ENCODE results near the gene MYEOV. TPM values are rescaled to one million over a fixed set of nuclear protein-coding genes. Genes with fewer than 3 reads are reported as not detected.

MYEOV gene
- total and polyA plus RNA-seq, 2 donors (not counting 1 experiment from before 2014, with no cell fraction given) = 0.72 TPM; not detected in 1

- POLR2A ChIA-PET = no interaction called here
- no peaks in the 10 kb centered on the region for H4K20me1 ChIP-seq (ENCODE audit: control insufficient read depth, insufficient read depth, low read length, poor library complexity, severe bottlenecking)
- no peak overlapping the region for H3K4me3 ChIP-seq (ENCODE audit: control extremely low read depth in 1 of 5, extremely low read depth in 1 of 5, insufficient read depth in 1 of 5, low read depth in 2 of 5, low read length in 4 of 5)
- DNase-seq (no peak), ATAC-seq (ENCODE audit: low read depth) (no peak)
- 100% methylated on average over 1 of the region's 3 CpGs for WGBS (ENCODE audit: insufficient coverage)
- no peaks in the 10 kb centered on the region for H3K4me1 Mint-ChIP-seq
- no peaks in the 10 kb centered on the region for H3K27me3 ChIP-seq (replicated peaks in 1 of 4; ENCODE audit: control extremely low read depth in 1 of 4, control insufficient read depth in 3 of 4, insufficient read depth in 4 of 4, low read length in 3 of 4)
- H3K9me3 ChIP-seq (ENCODE audit: control extremely low read depth in 1 of 3, control insufficient read depth in 2 of 3, insufficient read depth in 1 of 3, low read length in 2 of 3) = peaks cover 0 to 7% (median 0%) of the 10 kb centered on the region in 3 donors
- no peak for TF ChIP-seq EZH2 (IDR thresholded peaks at IDR 0.05; ENCODE audit: borderline replicate concordance, insufficient read depth, low read depth, low read length, poor library complexity, severe bottlenecking)
- no peak for TF ChIP-seq CTCF (IDR thresholded peaks at IDR 0.05)
- no peaks in the 10 kb centered on the region for H3K79me2 ChIP-seq (ENCODE audit: control insufficient read depth, insufficient read depth, low read length)
- no peak overlapping the region for H3K27ac ChIP-seq (ENCODE audit: low read length in 2 of 2)
- H2AFZ ChIP-seq (ENCODE audit: insufficient read depth, low read depth, low read length, poor library complexity, severe bottlenecking) = no peak overlapping the region
- no peak overlapping the region for H3K9ac ChIP-seq (ENCODE audit: low read length)
- H3K27me3 Mint-ChIP-seq = no peaks in the 10 kb centered on the region
- no peaks in the 10 kb centered on the region for H3K9me3 Mint-ChIP-seq (ENCODE audit: insufficient read depth)
- CTCF ChIA-PET = no interaction called here
- no peak overlapping the region for H3K4me2 ChIP-seq (replicated peaks; ENCODE audit: low read depth, low read length, poor library complexity, severe bottlenecking)
- H3K4me1 ChIP-seq (ENCODE audit: control insufficient read depth in 2 of 2, insufficient read depth in 2 of 2, low read length in 2 of 2) = no peaks in the 10 kb centered on the region
- no peak overlapping the region for H3K4me3 Mint-ChIP-seq
- intact Hi-C loops (cut with micrococcal nuclease) = no loop called here
- H3K27ac Mint-ChIP-seq = no peak overlapping the region
- no peaks in the 10 kb centered on the region for H3K36me3 ChIP-seq (replicated peaks in 1 of 2; ENCODE audit: control extremely low read depth in 1 of 2, control insufficient read depth in 1 of 2, extremely low read depth in 1 of 2, insufficient read depth in 2 of 2, low read length in 1 of 2)
Measured at GRCh38 chr11:69329581-69329980, 35.6 kb downstream of the MYEOV start.

GRCh38 chr11:69330330-69330729 is 36.4 kb downstream of the MYEOV start:
- TF ChIP-seq EZH2 (IDR thresholded peaks at IDR 0.05; ENCODE audit: borderline replicate concordance, insufficient read depth, low read depth, low read length, poor library complexity, severe bottlenecking) = no peak
- no peak for TF ChIP-seq CTCF (IDR thresholded peaks at IDR 0.05)
- ChIA-PET CTCF (no interaction called here), POLR2A (no interaction called here)
- no peak overlapping the region for H2AFZ ChIP-seq (ENCODE audit: insufficient read depth, low read depth, low read length, poor library complexity, severe bottlenecking)
- H3K4me3 Mint-ChIP-seq = no peak overlapping the region
- no CpG with 5 or more reads among the region's 4 CpGs for whole genome bisulfite sequencing (ENCODE audit: insufficient coverage)
- no peak for ATAC-seq (ENCODE audit: low read depth)
- no peaks in the 10 kb centered on the region for H3K79me2 ChIP-seq (ENCODE audit: control insufficient read depth, insufficient read depth, low read length)
- DNase-seq = no peak
- H3K27me3 ChIP-seq (replicated peaks in 1 of 4; ENCODE audit: control extremely low read depth in 1 of 4, control insufficient read depth in 3 of 4, insufficient read depth in 4 of 4, low read length in 3 of 4) = no peaks in the 10 kb centered on the region
- no peaks in the 10 kb centered on the region for H3K4me1 ChIP-seq (ENCODE audit: control insufficient read depth in 2 of 2, insufficient read depth in 2 of 2, low read length in 2 of 2)
- H3K27ac Mint-ChIP-seq = no peak overlapping the region
- intact Hi-C loops (cut with micrococcal nuclease) = no loop called here
- H3K9me3 Mint-ChIP-seq (ENCODE audit: insufficient read depth) = no peaks in the 10 kb centered on the region
- H3K4me1 Mint-ChIP-seq = no peaks in the 10 kb centered on the region
- H3K9ac ChIP-seq (ENCODE audit: low read length) = no peak overlapping the region
- no peaks in the 10 kb centered on the region for H4K20me1 ChIP-seq (ENCODE audit: control insufficient read depth, insufficient read depth, low read length, poor library complexity, severe bottlenecking)
- no peaks in the 10 kb centered on the region for H3K27me3 Mint-ChIP-seq
- no peaks in the 10 kb centered on the region for H3K36me3 ChIP-seq (replicated peaks in 1 of 2; ENCODE audit: control extremely low read depth in 1 of 2, control insufficient read depth in 1 of 2, extremely low read depth in 1 of 2, insufficient read depth in 2 of 2, low read length in 1 of 2)
- no peak overlapping the region for H3K4me3 ChIP-seq (ENCODE audit: control extremely low read depth in 1 of 5, extremely low read depth in 1 of 5, insufficient read depth in 1 of 5, low read depth in 2 of 5, low read length in 4 of 5)
- peaks cover 0 to 3% (median 0%) of the 10 kb centered on the region in 3 donors for H3K9me3 ChIP-seq (ENCODE audit: control extremely low read depth in 1 of 3, control insufficient read depth in 2 of 3, insufficient read depth in 1 of 3, low read length in 2 of 3)
- no peak overlapping the region for H3K4me2 ChIP-seq (replicated peaks; ENCODE audit: low read depth, low read length, poor library complexity, severe bottlenecking)
- H3K27ac ChIP-seq (ENCODE audit: low read length in 2 of 2) = no peak overlapping the region
